CD14-positive monocyte (primary cell): ENCODE data around the gene HOXD12. TPM values are rescaled to one million over a fixed set of nuclear protein-coding genes. Genes with fewer than 3 reads are reported as not detected.

Experiments used
- DNase-seq, 3 donors: peaks; one replicate each; pipeline ENCODE4 v3.0.0-alpha.2; 2011 to 2022
- H2AFZ ChIP-seq: 2 replicates; pipeline ENCODE4 v1.6.0; 2012; ENCODE audit warnings: mild to moderate bottlenecking, low read depth, low read length, inconsistent platforms; ENCODE audit not compliant: insufficient read depth, poor library complexity, severe bottlenecking
- H3K27ac ChIP-seq, 2 donors: 1 replicate in 1 of 2; 2 replicates in 1 of 2; pipeline ENCODE4 v1.5.1; 2012 to 2013; ENCODE audit warnings: low read length in 2 of 2, control low read depth in 1 of 2, inconsistent platforms in 1 of 2, low read depth in 1 of 2, mild to moderate bottlenecking in 1 of 2
- H3K27me3 ChIP-seq, 2 donors: one replicate each; pipeline versions ENCODE4 v1.6.0 to v1.6.1; 2011 to 2013; ENCODE audit warnings: low read length in 2 of 2; ENCODE audit not compliant: control insufficient read depth in 2 of 2, insufficient read depth in 2 of 2
- H3K36me3 ChIP-seq, 2 donors: replicated peaks in 1 of 2; 1 replicate in 1 of 2; 2 replicates in 1 of 2; pipeline versions ENCODE4 v1.5.1 to v1.6.1; 2012 to 2013; ENCODE audit warnings: low read length in 2 of 2, control low read depth in 1 of 2, inconsistent platforms in 1 of 2, mild to moderate bottlenecking in 1 of 2; ENCODE audit not compliant: insufficient read depth in 2 of 2, control insufficient read depth in 1 of 2
- H3K4me1 ChIP-seq, 2 donors: 1 replicate in 1 of 2; 2 replicates in 1 of 2; pipeline versions ENCODE4 v1.5.1 to v1.6.1; 2012 to 2013; ENCODE audit warnings: low read length in 2 of 2, control low read depth in 1 of 2, inconsistent platforms in 1 of 2, mild to moderate bottlenecking in 1 of 2, moderate library complexity in 1 of 2; ENCODE audit not compliant: insufficient read depth in 2 of 2, control insufficient read depth in 1 of 2
- H3K4me2 ChIP-seq: replicated peaks from 2 replicates; pipeline ENCODE3; 2012; ENCODE audit warnings: low read length, moderate library complexity, mild to moderate bottlenecking; ENCODE audit not compliant: poor library complexity, severe bottlenecking; ENCODE audit errors: extremely low read depth
- H3K4me3 ChIP-seq, 3 experiments: fragments of 200-600 bp in 1 of 3; sonication (generic) in 1 of 3; replicated peaks in 1 of 3; 1 replicate in 2 of 3; 2 replicates in 1 of 3; pipeline ENCODE4 v1.5.1; 2011 to 2013; ENCODE audit warnings: low read length in 3 of 3, mild to moderate bottlenecking in 3 of 3, control low read depth in 2 of 3, low read depth in 2 of 3, inconsistent platforms in 1 of 3, moderate library complexity in 1 of 3
- H3K79me2 ChIP-seq: 2 replicates; pipeline ENCODE4 v1.6.0; 2012; ENCODE audit warnings: mild to moderate bottlenecking, control low read depth, inconsistent platforms, low read length, moderate library complexity; ENCODE audit not compliant: insufficient read depth
- H3K9ac ChIP-seq: 2 replicates; pipeline ENCODE4 v1.6.0; 2017; ENCODE audit warnings: low read length, mild to moderate bottlenecking; ENCODE audit not compliant: insufficient read depth, poor library complexity, severe bottlenecking
- H3K9me3 ChIP-seq, 2 donors: replicated peaks in 1 of 2; 1 replicate in 1 of 2; 2 replicates in 1 of 2; pipeline versions ENCODE4 v1.5.1 to v1.6.1; 2012 to 2013; ENCODE audit warnings: low read length in 2 of 2, control low read depth in 1 of 2; ENCODE audit not compliant: control insufficient read depth in 1 of 2, insufficient read depth in 1 of 2
- H4K20me1 ChIP-seq: 2 replicates; pipeline ENCODE4 v1.6.0; 2012; ENCODE audit warnings: mild to moderate bottlenecking, low read length, control low read depth, moderate library complexity; ENCODE audit not compliant: insufficient read depth
- H3K27ac Mint-ChIP-seq, 7 donors: one replicate each; pipeline ENCODE4 v1.8.0; 2020; ENCODE audit warnings: mild to moderate bottlenecking in 7 of 7, mixed read lengths in 7 of 7, moderate library complexity in 6 of 7, inconsistent platforms in 2 of 7
- H3K27me3 Mint-ChIP-seq, 3 donors: one replicate each; pipeline ENCODE4 v1.8.0; 2021 to 2022; ENCODE audit warnings: low read depth in 3 of 3, mild to moderate bottlenecking in 3 of 3, mixed read lengths in 3 of 3, moderate library complexity in 3 of 3, inconsistent platforms in 1 of 3
- H3K36me3 Mint-ChIP-seq, 2 donors: one replicate each; pipeline ENCODE4 v1.8.0; 2020; ENCODE audit warnings: mixed read lengths in 2 of 2, inconsistent platforms in 1 of 2, mild to moderate bottlenecking in 1 of 2
- H3K4me1 Mint-ChIP-seq: one replicate; pipeline ENCODE4 v1.8.0; 2020; ENCODE audit warnings: mild to moderate bottlenecking, mixed read lengths
- H3K4me3 Mint-ChIP-seq, 2 donors: one replicate each; pipeline ENCODE4 v1.8.0; 2020; ENCODE audit warnings: mild to moderate bottlenecking in 2 of 2, mixed read lengths in 2 of 2, moderate library complexity in 1 of 2
- H3K9me3 Mint-ChIP-seq, 7 donors: one replicate each; pipeline ENCODE4 v1.8.0; 2020 to 2022; ENCODE audit warnings: mixed read lengths in 7 of 7, mild to moderate bottlenecking in 6 of 7, moderate library complexity in 6 of 7, inconsistent platforms in 2 of 7
- CTCF ChIP-seq: fragments of 200-600 bp; IDR thresholded peaks from one replicate; pipeline ENCODE4 v1.8.0; 2022; ENCODE audit warnings: antibody characterized with exemption, mild to moderate bottlenecking
- WGBS: methylation state at CpG from one replicate; pipeline ENCODE4 v1.1.5; 2013; ENCODE audit warnings: missing lambda C conversion rate; ENCODE audit not compliant: insufficient coverage; 5-methylcytosine and 5-hydroxymethylcytosine counted together
- intact Hi-C, 2 donors: fragments of 100-400 bp; cut with micrococcal nuclease; formaldehyde crosslinking; loops; one replicate each; pipeline versions ENCODE4 v1.15.0 to v1.15.1; 2023
- polyA plus RNA-seq, 3 donors: library from polyadenylated mRNA; depleted of rRNA in 1 of 3; unstranded in 2 of 3; stranded (reverse) in 1 of 3; fragments of 300-500 nt in 2 of 3; fragments of >200 nt in 1 of 3; fragmentation: Illumina TruSeq in 2 of 3; gene quantifications; 1 replicate in 2 of 3; 2 replicates in 1 of 3; pipeline ENCODE4 v1.2.3, GENCODE V29; 2012 to 2021

HOXD12 gene
- polyA plus RNA-seq, 3 donors = not detected

- H3K27me3 ChIP-seq = peaks cover 91 to 96% of the 10 kb centered on the region in 2 donors
- no peak overlapping the region for H3K4me3 ChIP-seq
- H2AFZ ChIP-seq = no peak overlapping the region
- no peaks in the 10 kb centered on the region for H3K79me2 ChIP-seq
- peaks cover 0 to 56% of the 10 kb centered on the region in 2 donors for H3K9me3 ChIP-seq
- Mint-ChIP-seq H3K27ac (no peak overlapping the region), H3K9me3 (peaks cover 0 to 27% (median 9%) of the 10 kb centered on the region in 7 donors), H3K27me3 (peaks cover 95 to 100% (median 95%) of the 10 kb centered on the region in 3 donors), H3K36me3 (peaks cover 2 to 3% of the 10 kb centered on the region in 2 donors), H3K4me3 (peak overlapping the region in 1 of 2 donors; percentile 74), H3K4me1 (peaks cover 2% of the 10 kb centered on the region)
- H4K20me1 ChIP-seq = no peaks in the 10 kb centered on the region
- H3K9ac ChIP-seq = no peak overlapping the region
- no peak overlapping the region for H3K27ac ChIP-seq
- DNase-seq = no peak
- TF ChIP-seq CTCF = no peak
- intact Hi-C loops = no loop called here
- no peaks in the 10 kb centered on the region for H3K4me1 ChIP-seq
- no peaks in the 10 kb centered on the region for H3K36me3 ChIP-seq
- no peak overlapping the region for H3K4me2 ChIP-seq
Observed at GRCh38 chr2:176146645-176147044, 47.0 kb downstream of the HOXD12 start.

- Mint-ChIP-seq H3K4me1 (peaks cover 2% of the 10 kb centered on the region), H3K9me3 (peaks cover 0 to 28% (median 9%) of the 10 kb centered on the region in 7 donors), H3K27ac (no peak overlapping the region), H3K4me3 (peak overlapping the region in 1 of 2 donors; percentile 74), H3K27me3 (peaks cover 94 to 100% (median 95%) of the 10 kb centered on the region in 3 donors), H3K36me3 (peaks cover 2 to 3% of the 10 kb centered on the region in 2 donors)
- H3K27me3 ChIP-seq = peaks cover 88 to 96% of the 10 kb centered on the region in 2 donors
- DNase-seq = no peak
- H3K9me3 ChIP-seq = peaks cover 0 to 59% of the 10 kb centered on the region in 2 donors
- no peak for TF ChIP-seq CTCF
- H4K20me1 ChIP-seq = no peaks in the 10 kb centered on the region
- WGBS = 15% methylated on average over 14 of the region's 32 CpGs
- no peak overlapping the region for H3K9ac ChIP-seq
- no peak overlapping the region for H3K4me3 ChIP-seq
- intact Hi-C loops = no loop called here
- H3K4me1 ChIP-seq = no peaks in the 10 kb centered on the region
- no peaks in the 10 kb centered on the region for H3K79me2 ChIP-seq
- H2AFZ ChIP-seq = no peak overlapping the region
- no peak overlapping the region for H3K4me2 ChIP-seq
- H3K27ac ChIP-seq = no peak overlapping the region
- H3K36me3 ChIP-seq = no peaks in the 10 kb centered on the region
Observed at GRCh38 chr2:176147210-176147799, 47.7 kb downstream of the HOXD12 start.
